IMR-90 (cell line): ENCODE results near the gene SIK3. TPM values are rescaled to one million over a fixed set of nuclear protein-coding genes. Genes with fewer than 3 reads are reported as not detected.

Experiments used
- ATAC-seq: fragments of 200-7000 bp; cut with Tn5 transposase; 2 replicates; pipeline ENCODE4 v1.9.1; 2020; ENCODE audit warnings: low read depth, mild to moderate bottlenecking, moderate library complexity
- BruUV-seq: library from RNA; stranded (reverse); fragments of 400-500 nt; replicated peaks from 2 replicates; lab custom pipeline; 2021; lab: Mats Ljungman, UMichigan
- CTCF ChIA-PET: fragments of 300-600 bp; formaldehyde crosslinking; extraction: SDS; loops from one replicate; lab custom pipeline; 2021; ENCODE audit warnings: antibody characterized with exemption; lab: Yijun Ruan, JAX
- POLR2A ChIA-PET: fragments of 300-600 bp; sonication (Branson Sonifier 250); formaldehyde crosslinking; loops from one replicate; lab custom pipeline; 2022; ENCODE audit warnings: antibody characterized with exemption; ENCODE audit not compliant: unreplicated experiment; lab: Charles Lee
- DNase-seq: peaks from one replicate; pipeline ENCODE4 v3.0.0; 2013
- H2AFZ ChIP-seq: replicated peaks from 2 replicates; pipeline ENCODE3; 2013; ENCODE audit warnings: low read length, mild to moderate bottlenecking; ENCODE audit not compliant: poor library complexity
- H2AK5ac ChIP-seq: 2 replicates; pipeline ENCODE4 v1.6.1; 2013; ENCODE audit warnings: low read depth, low read length, inconsistent platforms
- H2AK9ac ChIP-seq: replicated peaks from 2 replicates; pipeline ENCODE3; 2013; ENCODE audit warnings: mild to moderate bottlenecking, low read depth, low read length, moderate library complexity; ENCODE audit not compliant: poor library complexity
- H2BK120ac ChIP-seq: 2 replicates; pipeline ENCODE4 v1.6.1; 2013; ENCODE audit warnings: low read depth, low read length, inconsistent platforms
- H2BK15ac ChIP-seq: 3 replicates; pipeline ENCODE4 v1.6.1; 2013; ENCODE audit warnings: low read depth, low read length, inconsistent platforms
- H2BK20ac ChIP-seq: 2 replicates; pipeline ENCODE4 v1.6.1; 2013; ENCODE audit warnings: low read depth, mild to moderate bottlenecking, inconsistent platforms, low read length, moderate library complexity
- H2BK5ac ChIP-seq: 2 replicates; pipeline ENCODE4 v1.6.1; 2013; ENCODE audit warnings: mild to moderate bottlenecking, low read depth, low read length, inconsistent platforms; ENCODE audit not compliant: poor library complexity, severe bottlenecking
- H3K14ac ChIP-seq: replicated peaks from 2 replicates; pipeline ENCODE4 v1.6.1; 2013; ENCODE audit warnings: low read depth, low read length, inconsistent platforms
- H3K18ac ChIP-seq: 2 replicates; pipeline ENCODE4 v1.6.1; 2013; ENCODE audit warnings: low read depth, low read length, control low read depth
- H3K23ac ChIP-seq: 2 replicates; pipeline ENCODE4 v1.6.1; 2013; ENCODE audit warnings: low read depth, low read length, inconsistent platforms
- H3K27ac ChIP-seq: 2 replicates; pipeline ENCODE4 v1.5.1; 2013; ENCODE audit warnings: mild to moderate bottlenecking, control low read depth, low read length; ENCODE audit not compliant: insufficient read depth
- H3K27me3 ChIP-seq: 2 replicates; pipeline ENCODE4 v1.6.1; 2013; ENCODE audit warnings: low read length; ENCODE audit not compliant: control insufficient read depth, insufficient read depth
- H3K36me3 ChIP-seq: 2 replicates; pipeline ENCODE4 v1.6.1; 2013; ENCODE audit warnings: low read length, mixed read lengths; ENCODE audit not compliant: control insufficient read depth, insufficient read depth
- H3K4ac ChIP-seq: 2 replicates; pipeline ENCODE4 v1.6.1; 2013; ENCODE audit warnings: low read depth, low read length, inconsistent platforms
- H3K4me1 ChIP-seq: 2 replicates; pipeline ENCODE4 v1.6.1; 2013; ENCODE audit warnings: low read length, mixed read lengths; ENCODE audit not compliant: control insufficient read depth, insufficient read depth
- H3K4me2 ChIP-seq: 2 replicates; pipeline ENCODE4 v1.6.1; 2013; ENCODE audit warnings: low read depth, mild to moderate bottlenecking, control low read depth, low read length, moderate library complexity
- H3K4me3 ChIP-seq: 2 replicates; pipeline ENCODE4 v1.5.1; 2013; ENCODE audit warnings: low read depth, mild to moderate bottlenecking, control low read depth, low read length, moderate library complexity; ENCODE audit not compliant: insufficient read depth
- H3K56ac ChIP-seq: 2 replicates; pipeline ENCODE4 v1.6.1; 2013; ENCODE audit warnings: low read length, inconsistent platforms; ENCODE audit not compliant: insufficient read depth; ENCODE audit errors: extremely low read depth
- H3K79me1 ChIP-seq, 2 experiments: 2 replicates each; pipeline ENCODE4 v1.6.1; 2013; ENCODE audit warnings: low read length in 2 of 2, inconsistent platforms in 1 of 2, low read depth in 1 of 2
- H3K9ac ChIP-seq: 2 replicates; pipeline ENCODE4 v1.6.1; 2013; ENCODE audit warnings: low read depth, low read length, control low read depth
- H3K9me1 ChIP-seq: 2 replicates; pipeline ENCODE4 v1.6.1; 2013; ENCODE audit warnings: low read length, inconsistent platforms; ENCODE audit not compliant: insufficient read depth
- H3K9me3 ChIP-seq: 2 replicates; pipeline ENCODE4 v1.6.1; 2013; ENCODE audit warnings: low read length; ENCODE audit not compliant: control insufficient read depth, insufficient read depth
- H4K20me1 ChIP-seq: 2 replicates; pipeline ENCODE4 v1.6.1; 2013; ENCODE audit warnings: low read length, inconsistent platforms; ENCODE audit not compliant: insufficient read depth
- H4K5ac ChIP-seq: 2 replicates; pipeline ENCODE4 v1.6.1; 2013; ENCODE audit warnings: mild to moderate bottlenecking, low read depth, low read length, control low read depth
- H4K8ac ChIP-seq, 2 experiments: 2 replicates each; pipeline ENCODE4 v1.6.1; 2013; ENCODE audit warnings: low read depth in 2 of 2, low read length in 2 of 2, control low read depth in 1 of 2, inconsistent platforms in 1 of 2
- H4K91ac ChIP-seq: 2 replicates; pipeline ENCODE4 v1.6.1; 2013; ENCODE audit warnings: low read depth, low read length, inconsistent platforms; ENCODE audit not compliant: insufficient read depth
- BHLHE40 ChIP-seq: fragments of 150-350 bp; IDR thresholded peaks from 2 replicates; pipeline ENCODE4 v1.6.1; 2016; ENCODE audit warnings: mild to moderate bottlenecking, low read depth, low read length
- CEBPB ChIP-seq: IDR thresholded peaks from 2 replicates; pipeline ENCODE4 v1.6.1; 2012; ENCODE audit warnings: low read depth, low read length, improper control_type of control experiment
- CHD1 ChIP-seq: IDR thresholded peaks from 2 replicates; pipeline ENCODE4 v1.6.1; 2012; ENCODE audit warnings: low read depth, low read length, improper control_type of control experiment
- FOS ChIP-seq: fragments of 150-350 bp; IDR thresholded peaks from 2 replicates; pipeline ENCODE4 v1.6.1; 2016; ENCODE audit warnings: low read depth, low read length
- MAFK ChIP-seq: IDR thresholded peaks from 2 replicates; pipeline ENCODE4 v1.6.1; 2012; ENCODE audit warnings: low read depth, low read length, improper control_type of control experiment
- MAZ ChIP-seq: IDR thresholded peaks from 2 replicates; pipeline ENCODE4 v1.6.1; 2012; ENCODE audit warnings: low read depth, mild to moderate bottlenecking, low read length, improper control_type of control experiment, moderate library complexity, borderline replicate concordance
- MXI1 ChIP-seq: IDR thresholded peaks from 2 replicates; pipeline ENCODE4 v1.6.1; 2012; ENCODE audit warnings: low read depth, mild to moderate bottlenecking, low read length, moderate library complexity, borderline replicate concordance
- NFE2L2 ChIP-seq: fragments of 150-350 bp; IDR thresholded peaks from 2 replicates; pipeline ENCODE4 v1.6.1; 2016; ENCODE audit warnings: low read depth, mild to moderate bottlenecking, low read length
- POLR2A ChIP-seq: IDR thresholded peaks from 2 replicates; pipeline ENCODE4 v1.6.1; 2012; ENCODE audit warnings: mild to moderate bottlenecking, low read depth, low read length
- RAD21 ChIP-seq: IDR thresholded peaks from 2 replicates; pipeline ENCODE4 v1.6.1; 2012; ENCODE audit warnings: low read length, improper control_type of control experiment
- RCOR1 ChIP-seq: IDR thresholded peaks from 2 replicates; pipeline ENCODE4 v1.6.1; 2012; ENCODE audit warnings: mild to moderate bottlenecking, low read length, improper control_type of control experiment; ENCODE audit not compliant: insufficient replicate concordance
- RFX5 ChIP-seq: IDR thresholded peaks from 2 replicates; pipeline ENCODE4 v1.8.0; 2012; ENCODE audit warnings: low read depth, mild to moderate bottlenecking, low read length, moderate library complexity
- SMC3 ChIP-seq: fragments of 150-350 bp; IDR thresholded peaks from 2 replicates; pipeline ENCODE4 v1.6.1; 2016; ENCODE audit warnings: low read depth, mild to moderate bottlenecking, antibody characterized with exemption, low read length, moderate library complexity
- USF2 ChIP-seq: fragments of 150-350 bp; IDR thresholded peaks from 2 replicates; pipeline ENCODE4 v1.6.1; 2017; ENCODE audit warnings: mild to moderate bottlenecking, antibody characterized with exemption, low read length, low read depth
- WGBS, 2 experiments: methylation state at CpG; one replicate each; pipeline versions ENCODE4 v1.1.5 to v1.1.7; 2013; ENCODE audit warnings: missing lambda C conversion rate in 2 of 2; ENCODE audit not compliant: insufficient read length in 1 of 2; ENCODE audit errors: extremely low coverage in 2 of 2; 5-methylcytosine and 5-hydroxymethylcytosine counted together
- dilution Hi-C: fragments of 300-500 bp; cut with HindIII; formaldehyde crosslinking; loops from one replicate; pipeline ENCODE4 v1.14.3; 2018; ENCODE audit warnings: low sequenced_read_pairs; ENCODE audit not compliant: unreplicated experiment
- in situ Hi-C: fragments of 300-500 bp; cut with MboI; formaldehyde crosslinking; loops from 3 replicates; pipeline ENCODE4 v1.14.3; 2019; ENCODE audit warnings: low sequenced_read_pairs, inconsistent platforms, mixed read lengths
- intact Hi-C: fragments of 100-400 bp; cut with micrococcal nuclease; formaldehyde crosslinking; loops from 2 replicates; pipeline ENCODE4 v1.10.0; 2022
- polyA plus RNA-seq, 3 experiments: library from polyadenylated mRNA; depleted of rRNA; stranded (reverse); fragments of >200 nt; gene quantifications; 2 replicates each; pipeline ENCODE4 v1.2.3, GENCODE V29; 2012; ENCODE audit warnings: low replicate concordance in 1 of 3
- total RNA-seq: library from RNA; depleted of rRNA; stranded (reverse); fragments of >200 nt; gene quantifications from 2 replicates; pipeline ENCODE4 v1.2.3, GENCODE V29; 2012
- TF ChIP-seq, protein P1 (sequence below): conservative IDR thresholded peaks from 2 replicates; pipeline ENCODE4 v1.5.1; 2012; ENCODE audit warnings: mild to moderate bottlenecking, low read depth, low read length, improper control_type of control experiment
- TF ChIP-seq, protein P2 (sequence below): fragments of 150-350 bp; IDR thresholded peaks from 2 replicates; pipeline ENCODE4 v1.6.1; 2016; ENCODE audit warnings: low read depth, mild to moderate bottlenecking, low read length, moderate library complexity, borderline replicate concordance

SIK3 gene
- total and polyA plus RNA-seq, 2 of the 4 experiments (the other 2 are of a cell fraction) = 8.2 to 9.1 TPM

GRCh38 chr11:116890193-116890592 is 208.0 kb downstream of the SIK3 start:
- Histone ChIP-seq H4K8ac (no peak overlapping the region), H4K5ac (no peak overlapping the region; the same call in 1 of the 2 replicates), H2AK5ac (no peak overlapping the region), H3K79me1 (no peaks in the 10 kb centered on the region; a peak in 1 of 4 replicates), H3K4me2 (no peak overlapping the region), H2BK120ac (no peak overlapping the region), H2AFZ (no peak overlapping the region), H3K27me3 (no peaks in the 10 kb centered on the region), H3K4ac (no peak overlapping the region), H2BK15ac (no peak overlapping the region), H4K91ac (no peak overlapping the region), H2AK9ac (no peak overlapping the region), H3K14ac (no peak overlapping the region), H3K27ac (no peak overlapping the region), H3K9me3 (no peaks in the 10 kb centered on the region), H4K20me1 (no peaks in the 10 kb centered on the region), H2BK5ac (peak overlapping the region; percentile 2), H3K36me3 (peaks cover 7% of the 10 kb centered on the region), H3K4me3 (no peak overlapping the region), H3K56ac (no peak overlapping the region), H3K23ac (0 out of 2 replicates have a peak overlapping the region, but pooled peaks have one; percentile 1), H3K4me1 (peaks cover 9% of the 10 kb centered on the region), H3K18ac (peak overlapping the region; percentile 50; the same call in 1 of the 2 replicates), H3K9ac (no peak overlapping the region), H2BK20ac (no peak overlapping the region), H3K9me1 (peaks cover 5% of the 10 kb centered on the region; the same call in 1 of the 2 replicates)
- ChIA-PET POLR2A (no interaction called here), CTCF (no interaction called here)
- in situ Hi-C loops = no loop called here
- 20% methylated on average over 1 of the region's 2 CpGs; no CpG with 5 or more reads in 1 of the 2 experiments for WGBS, 2 experiments
- DNase-seq (peak; percentile 60), ATAC-seq (no peak)
- TF ChIP-seq, protein P1, sequence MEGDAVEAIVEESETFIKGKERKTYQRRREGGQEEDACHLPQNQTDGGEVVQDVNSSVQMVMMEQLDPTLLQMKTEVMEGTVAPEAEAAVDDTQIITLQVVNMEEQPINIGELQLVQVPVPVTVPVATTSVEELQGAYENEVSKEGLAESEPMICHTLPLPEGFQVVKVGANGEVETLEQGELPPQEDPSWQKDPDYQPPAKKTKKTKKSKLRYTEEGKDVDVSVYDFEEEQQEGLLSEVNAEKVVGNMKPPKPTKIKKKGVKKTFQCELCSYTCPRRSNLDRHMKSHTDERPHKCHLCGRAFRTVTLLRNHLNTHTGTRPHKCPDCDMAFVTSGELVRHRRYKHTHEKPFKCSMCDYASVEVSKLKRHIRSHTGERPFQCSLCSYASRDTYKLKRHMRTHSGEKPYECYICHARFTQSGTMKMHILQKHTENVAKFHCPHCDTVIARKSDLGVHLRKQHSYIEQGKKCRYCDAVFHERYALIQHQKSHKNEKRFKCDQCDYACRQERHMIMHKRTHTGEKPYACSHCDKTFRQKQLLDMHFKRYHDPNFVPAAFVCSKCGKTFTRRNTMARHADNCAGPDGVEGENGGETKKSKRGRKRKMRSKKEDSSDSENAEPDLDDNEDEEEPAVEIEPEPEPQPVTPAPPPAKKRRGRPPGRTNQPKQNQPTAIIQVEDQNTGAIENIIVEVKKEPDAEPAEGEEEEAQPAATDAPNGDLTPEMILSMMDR = no peak
- TF ChIP-seq MAFK (no peak), SMC3 (no peak), CEBPB (no peak), MXI1 (no peak), CHD1 (no peak), NFE2L2 (no peak), RAD21 (no peak), USF2 (no peak), FOS (no peak), MAZ (no peak), RFX5 (no peak), POLR2A (no peak), RCOR1 (no peak), BHLHE40 (no peak)
- TF ChIP-seq, protein P2, sequence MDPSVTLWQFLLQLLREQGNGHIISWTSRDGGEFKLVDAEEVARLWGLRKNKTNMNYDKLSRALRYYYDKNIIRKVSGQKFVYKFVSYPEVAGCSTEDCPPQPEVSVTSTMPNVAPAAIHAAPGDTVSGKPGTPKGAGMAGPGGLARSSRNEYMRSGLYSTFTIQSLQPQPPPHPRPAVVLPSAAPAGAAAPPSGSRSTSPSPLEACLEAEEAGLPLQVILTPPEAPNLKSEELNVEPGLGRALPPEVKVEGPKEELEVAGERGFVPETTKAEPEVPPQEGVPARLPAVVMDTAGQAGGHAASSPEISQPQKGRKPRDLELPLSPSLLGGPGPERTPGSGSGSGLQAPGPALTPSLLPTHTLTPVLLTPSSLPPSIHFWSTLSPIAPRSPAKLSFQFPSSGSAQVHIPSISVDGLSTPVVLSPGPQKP = no peak
- dilution Hi-C loops = no loop called here
- intact Hi-C loops = no loop called here
- BruUV-seq = no TSS peak
